22Rv1 (cell line): ENCODE results near the gene F2.
A peak's percentile ranks its signal among the peaks of the same experiment; 100 is the strongest.

Experiments used
- H3K27ac ChIP-seq: fragments of 450-650 bp; 2 replicates; pipeline ENCODE4 v1.5.1; 2017
- CTCF ChIP-seq: fragments of 450-650 bp; IDR thresholded peaks from 2 replicates; pipeline ENCODE4 v1.5.1; 2017; ENCODE audit warnings: mild to moderate bottlenecking
- ZFX ChIP-seq: fragments of 450-650 bp; IDR thresholded peaks from 2 replicates; pipeline ENCODE4 v1.6.1; 2017; ENCODE audit warnings: antibody characterized with exemption, borderline replicate concordance

The F2 gene

GRCh38 chr11:46686886-46687795, 31.9 kb upstream of the F2 start:
- no peak overlapping the region for H3K27ac ChIP-seq
- TF ChIP-seq CTCF (no peak), ZFX (no peak)

GRCh38 chr11:46690702-46691101, 28.3 kb upstream of the F2 start:
- no peak for TF ChIP-seq CTCF
- TF ChIP-seq ZFX: no peak
- H3K27ac ChIP-seq: peak overlapping the region; percentile 29; the same call in 1 of the 2 replicates

GRCh38 chr11:46692450-46692849, 26.6 kb upstream of the F2 start:
- TF ChIP-seq CTCF: no peak
- no peak for TF ChIP-seq ZFX
- H3K27ac ChIP-seq: no peak overlapping the region

GRCh38 chr11:46693597-46694012, 25.4 kb upstream of the F2 start:
- no peak overlapping the region for H3K27ac ChIP-seq
- TF ChIP-seq CTCF: no peak
- TF ChIP-seq ZFX: no peak

GRCh38 chr11:46694072-46694471, 24.9 kb upstream of the F2 start:
- TF ChIP-seq ZFX: no peak
- no peak for TF ChIP-seq CTCF
- no peak overlapping the region for H3K27ac ChIP-seq

GRCh38 chr11:46694607-46695006, 24.4 kb upstream of the F2 start:
- TF ChIP-seq CTCF (no peak), ZFX (no peak)
- H3K27ac ChIP-seq: no peak overlapping the region

- H3K27ac ChIP-seq: no peak overlapping the region
- no peak for TF ChIP-seq CTCF
- TF ChIP-seq ZFX: no peak
These were observed 23.4 kb upstream of the F2 start for GRCh38 chr11:46695345-46696211.
